Skeletal muscle satellite cell (primary cell): ENCODE results near the gene HOTAIR.

ENCODE experiments used
- H3K27me3 ChIP-seq: 2 replicates; pipeline ENCODE4 v1.7.0; 2013; ENCODE audit warnings: low read length; ENCODE audit not compliant: control insufficient read depth, insufficient read depth
- H3K36me3 ChIP-seq: 2 replicates; pipeline ENCODE4 v1.7.0; 2013; ENCODE audit warnings: mild to moderate bottlenecking, control low read depth, low read length; ENCODE audit not compliant: insufficient read depth
- H3K4me1 ChIP-seq: 2 replicates; pipeline ENCODE4 v1.7.0; 2013; ENCODE audit warnings: low read length; ENCODE audit not compliant: control insufficient read depth, insufficient read depth
- H3K4me2 ChIP-seq: 2 replicates; pipeline ENCODE4 v1.7.0; 2013; ENCODE audit warnings: mild to moderate bottlenecking, low read length
- H3K4me3 ChIP-seq: 2 replicates; pipeline ENCODE4 v1.7.0; 2013; ENCODE audit warnings: low read length
- H3K9ac ChIP-seq: 2 replicates; pipeline ENCODE4 v1.7.0; 2013; ENCODE audit warnings: mild to moderate bottlenecking, low read depth, low read length, moderate library complexity
- H3K9me3 ChIP-seq: replicated peaks from 2 replicates; pipeline ENCODE4 v1.7.0; 2013; ENCODE audit warnings: mild to moderate bottlenecking, control low read depth, low read length

HOTAIR gene

GRCh38 chr12:53949631-53950436, 24.9 kb downstream of the HOTAIR start:
- H3K36me3 ChIP-seq, result peaks cover 17% of the 10 kb centered on the region
- peaks cover 1% of the 10 kb centered on the region for H3K4me1 ChIP-seq
- no peaks in the 10 kb centered on the region for H3K9me3 ChIP-seq
- no peak overlapping the region for H3K4me2 ChIP-seq
- no peak overlapping the region for H3K4me3 ChIP-seq
- peaks cover 18% of the 10 kb centered on the region for H3K27me3 ChIP-seq
- no peak overlapping the region for H3K9ac ChIP-seq

GRCh38 chr12:53948650-53949593, 25.8 kb downstream of the HOTAIR start:
- H3K9ac ChIP-seq, result no peak overlapping the region
- H3K9me3 ChIP-seq, result no peaks in the 10 kb centered on the region
- peaks cover 18% of the 10 kb centered on the region for H3K27me3 ChIP-seq
- H3K4me1 ChIP-seq, result no peaks in the 10 kb centered on the region
- H3K36me3 ChIP-seq, result peaks cover 20% of the 10 kb centered on the region
- H3K4me3 ChIP-seq, result no peak overlapping the region
- no peak overlapping the region for H3K4me2 ChIP-seq

GRCh38 chr12:53947743-53948142, 27.0 kb downstream of the HOTAIR start:
- Histone ChIP-seq H3K9ac (no peak overlapping the region), H3K4me1 (no peaks in the 10 kb centered on the region), H3K4me2 (no peak overlapping the region), H3K27me3 (peaks cover 18% of the 10 kb centered on the region), H3K9me3 (no peaks in the 10 kb centered on the region), H3K36me3 (peaks cover 20% of the 10 kb centered on the region), H3K4me3 (no peak overlapping the region)

- Histone ChIP-seq H3K36me3 (peaks cover 20% of the 10 kb centered on the region), H3K4me1 (peaks cover 16% of the 10 kb centered on the region), H3K27me3 (peaks cover under 1% of the 10 kb centered on the region), H3K9ac (no peak overlapping the region), H3K4me2 (no peak overlapping the region), H3K9me3 (no peaks in the 10 kb centered on the region), H3K4me3 (no peak overlapping the region)
Observed at GRCh38 chr12:53944907-53945847, 29.6 kb downstream of the HOTAIR start.

- Histone ChIP-seq H3K27me3 (no peaks in the 10 kb centered on the region), H3K9ac (no peak overlapping the region), H3K4me1 (peaks cover 17% of the 10 kb centered on the region), H3K4me2 (no peak overlapping the region), H3K4me3 (no peak overlapping the region), H3K9me3 (no peaks in the 10 kb centered on the region), H3K36me3 (peaks cover 20% of the 10 kb centered on the region)
Observed at GRCh38 chr12:53944209-53944608, 30.5 kb downstream of the HOTAIR start.

- Histone ChIP-seq H3K9ac (no peak overlapping the region), H3K4me1 (peaks cover 21% of the 10 kb centered on the region), H3K27me3 (peaks cover under 1% of the 10 kb centered on the region), H3K9me3 (no peaks in the 10 kb centered on the region), H3K36me3 (peaks cover 20% of the 10 kb centered on the region), H3K4me3 (no peak overlapping the region), H3K4me2 (peak overlapping the region; percentile 18)
Observed at GRCh38 chr12:53942467-53942997, 32.2 kb downstream of the HOTAIR start.

GRCh38 chr12:53941750-53942149, 33.0 kb downstream of the HOTAIR start:
- H3K4me1 ChIP-seq, result peaks cover 21% of the 10 kb centered on the region
- H3K9ac ChIP-seq, result no peak overlapping the region
- H3K4me3 ChIP-seq, result peak overlapping the region; percentile 51
- peaks cover 20% of the 10 kb centered on the region for H3K36me3 ChIP-seq
- H3K27me3 ChIP-seq, result peaks cover 8% of the 10 kb centered on the region
- H3K4me2 ChIP-seq, result peak overlapping the region; percentile 89
- H3K9me3 ChIP-seq, result no peaks in the 10 kb centered on the region

- Histone ChIP-seq H3K9ac (no peak overlapping the region), H3K4me3 (peak overlapping the region; percentile 51), H3K4me1 (peaks cover 21% of the 10 kb centered on the region), H3K36me3 (peaks cover 17% of the 10 kb centered on the region), H3K27me3 (peaks cover 9% of the 10 kb centered on the region), H3K4me2 (peak overlapping the region; percentile 89), H3K9me3 (no peaks in the 10 kb centered on the region)
Observed at GRCh38 chr12:53941187-53941586, 33.6 kb downstream of the HOTAIR start.

GRCh38 chr12:53940443-53941014, 34.2 kb downstream of the HOTAIR start:
- Histone ChIP-seq H3K4me2 (peak overlapping the region; percentile 89), H3K9ac (peak overlapping the region; percentile 80), H3K4me1 (peaks cover 21% of the 10 kb centered on the region), H3K27me3 (peaks cover 9% of the 10 kb centered on the region), H3K4me3 (peak overlapping the region; percentile 90), H3K36me3 (peaks cover 10% of the 10 kb centered on the region), H3K9me3 (no peaks in the 10 kb centered on the region)
